ENCODE results near the gene AMER3. TPM values are rescaled to one million over a fixed set of nuclear protein-coding genes. Genes with fewer than 3 reads are reported as not detected.
A peak's percentile ranks its signal among the peaks of the same experiment; 100 is the strongest.

AMER3 gene
- total RNA-seq, 1 donor from 2014 or later, result 6.4 TPM

DNA sequence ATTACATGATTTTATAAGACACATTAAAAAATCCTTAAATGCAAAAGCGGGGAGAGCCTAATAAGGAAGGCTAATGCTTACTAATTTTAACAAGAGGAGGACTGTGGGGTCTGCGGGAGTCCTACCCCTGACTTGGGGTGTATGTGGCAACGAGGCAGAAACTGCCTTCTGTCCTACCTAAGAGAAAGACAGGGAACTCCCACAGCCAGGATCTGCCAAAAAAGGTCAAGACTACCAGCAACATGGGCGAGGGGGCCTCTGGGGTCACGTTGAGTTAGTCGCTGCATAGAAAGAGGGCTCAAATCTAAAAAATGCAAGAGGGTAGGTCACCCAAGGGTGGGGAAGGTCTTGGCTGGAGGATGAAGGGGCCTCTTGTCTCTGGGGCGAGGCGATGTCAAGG, 529 bp upstream of the AMER3 start:
- DNase-seq (ENCODE audit: low spot score, unreplicated experiment), result no peak
- Mint-ChIP-seq H3K4me1 (ENCODE audit: low read depth) (peaks cover 3% of the 10 kb centered on the region), H3K27me3 (peaks cover 40% of the 10 kb centered on the region), H3K27ac (no peak overlapping the region), H3K36me3 (ENCODE audit: insufficient read depth) (no peaks in the 10 kb centered on the region), H3K9me3 (ENCODE audit: low read depth) (no peaks in the 10 kb centered on the region), H3K4me3 (ENCODE audit: low read depth) (peak overlapping the region; percentile 84)
- TF ChIP-seq, protein P1, sequence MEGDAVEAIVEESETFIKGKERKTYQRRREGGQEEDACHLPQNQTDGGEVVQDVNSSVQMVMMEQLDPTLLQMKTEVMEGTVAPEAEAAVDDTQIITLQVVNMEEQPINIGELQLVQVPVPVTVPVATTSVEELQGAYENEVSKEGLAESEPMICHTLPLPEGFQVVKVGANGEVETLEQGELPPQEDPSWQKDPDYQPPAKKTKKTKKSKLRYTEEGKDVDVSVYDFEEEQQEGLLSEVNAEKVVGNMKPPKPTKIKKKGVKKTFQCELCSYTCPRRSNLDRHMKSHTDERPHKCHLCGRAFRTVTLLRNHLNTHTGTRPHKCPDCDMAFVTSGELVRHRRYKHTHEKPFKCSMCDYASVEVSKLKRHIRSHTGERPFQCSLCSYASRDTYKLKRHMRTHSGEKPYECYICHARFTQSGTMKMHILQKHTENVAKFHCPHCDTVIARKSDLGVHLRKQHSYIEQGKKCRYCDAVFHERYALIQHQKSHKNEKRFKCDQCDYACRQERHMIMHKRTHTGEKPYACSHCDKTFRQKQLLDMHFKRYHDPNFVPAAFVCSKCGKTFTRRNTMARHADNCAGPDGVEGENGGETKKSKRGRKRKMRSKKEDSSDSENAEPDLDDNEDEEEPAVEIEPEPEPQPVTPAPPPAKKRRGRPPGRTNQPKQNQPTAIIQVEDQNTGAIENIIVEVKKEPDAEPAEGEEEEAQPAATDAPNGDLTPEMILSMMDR (IDR thresholded peaks at IDR 0.05; ENCODE audit: unreplicated experiment), result no peak

DNA sequence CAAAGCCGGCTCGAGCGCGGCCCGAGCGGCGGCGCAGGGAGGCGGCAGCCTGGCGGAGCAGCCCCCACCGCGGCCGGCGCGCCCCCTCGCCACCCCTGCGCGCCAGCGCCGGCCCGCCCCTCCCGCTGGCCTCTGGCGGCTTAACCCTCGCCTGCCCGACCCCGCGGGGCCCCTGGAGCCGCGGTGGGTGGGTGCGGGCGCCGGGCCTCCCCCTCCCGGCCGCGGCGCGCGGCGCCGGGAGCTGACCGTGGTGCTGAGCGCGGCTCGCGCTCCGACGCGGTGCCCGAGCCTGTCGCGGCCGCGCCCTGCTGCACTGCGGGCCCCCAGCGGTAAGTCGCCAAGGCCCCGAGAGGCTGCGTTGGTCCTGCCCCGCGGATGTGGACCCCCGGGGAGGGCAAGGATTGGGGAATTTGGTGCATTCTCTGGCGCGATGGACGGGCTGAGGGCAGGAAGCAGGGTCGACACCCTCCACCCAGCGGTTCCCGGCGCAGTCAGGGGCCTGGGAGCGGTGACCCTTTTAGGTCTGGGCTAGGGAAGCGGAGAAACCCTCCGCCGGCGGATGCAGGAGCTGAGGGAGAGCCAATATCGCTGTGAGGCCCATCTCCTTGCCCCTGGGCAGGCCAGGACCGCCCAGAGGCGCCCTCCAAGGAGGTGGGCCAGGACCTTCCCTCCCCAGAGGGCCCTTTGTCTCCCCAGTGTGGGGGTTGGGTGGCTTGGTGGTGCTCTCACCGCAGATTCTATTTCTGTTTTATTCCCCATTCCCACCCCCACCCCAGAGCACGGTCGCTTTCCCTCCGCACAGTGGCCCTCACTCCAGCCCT, 923 bp downstream of the AMER3 start:
- no peaks in the 10 kb centered on the region for H3K9me3 Mint-ChIP-seq (ENCODE audit: low read depth)
- H3K4me3 Mint-ChIP-seq (ENCODE audit: low read depth), result peak overlapping the region; percentile 84
- H3K36me3 Mint-ChIP-seq (ENCODE audit: insufficient read depth), result no peaks in the 10 kb centered on the region
- peak overlapping the region; percentile 41 for H3K27ac Mint-ChIP-seq
- peaks cover 46% of the 10 kb centered on the region for H3K27me3 Mint-ChIP-seq
- peak; percentile 69 for DNase-seq (ENCODE audit: low spot score, unreplicated experiment)
- TF ChIP-seq, protein P1 (IDR thresholded peaks at IDR 0.05; ENCODE audit: unreplicated experiment), result no peak
- peaks cover 3% of the 10 kb centered on the region for H3K4me1 Mint-ChIP-seq (ENCODE audit: low read depth)

DNA sequence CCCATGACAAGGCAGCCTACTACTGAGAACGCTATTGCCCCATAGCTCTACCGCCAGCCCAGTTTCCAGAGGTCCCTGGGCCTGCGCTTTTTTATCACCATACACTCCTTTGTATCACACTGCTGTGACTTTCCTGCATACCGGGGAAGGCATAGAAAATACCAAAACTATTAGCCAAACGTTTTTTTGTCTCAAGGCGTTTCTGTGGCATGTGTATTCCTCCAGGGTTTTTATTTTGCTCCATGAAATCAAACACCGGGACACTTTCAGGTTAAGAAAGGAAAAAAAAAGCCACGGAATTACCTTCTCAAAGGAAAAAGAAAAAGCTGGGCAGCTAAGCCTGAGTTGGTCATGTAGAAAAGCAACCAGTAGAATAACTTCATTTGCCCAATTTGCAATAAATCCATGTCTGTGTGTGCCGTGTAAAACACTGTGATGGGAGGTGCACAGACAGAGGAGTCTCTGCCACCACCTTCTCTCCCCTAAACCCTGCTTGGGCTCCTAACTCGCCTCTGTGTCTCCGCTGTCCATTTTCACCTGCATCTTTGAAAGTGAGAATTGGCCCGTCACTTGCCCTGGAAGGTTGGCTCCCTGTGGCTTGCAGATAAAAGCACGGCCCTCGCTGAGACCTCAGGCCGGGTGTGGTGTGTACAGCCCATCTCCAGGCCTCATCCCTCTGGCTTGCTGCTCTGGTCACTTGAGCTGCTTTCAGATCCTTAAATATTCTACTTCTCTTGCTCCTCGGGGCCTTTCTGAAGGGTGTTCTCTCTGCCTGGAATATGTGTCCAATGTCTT, 1.7 kb downstream of the AMER3 start:
- H3K4me3 Mint-ChIP-seq (ENCODE audit: low read depth), result peak overlapping the region; percentile 73
- no peaks in the 10 kb centered on the region for H3K9me3 Mint-ChIP-seq (ENCODE audit: low read depth)
- peaks cover 51% of the 10 kb centered on the region for H3K27me3 Mint-ChIP-seq
- peaks cover 3% of the 10 kb centered on the region for H3K4me1 Mint-ChIP-seq (ENCODE audit: low read depth)
- DNase-seq (ENCODE audit: low spot score, unreplicated experiment), result no peak
- TF ChIP-seq, protein P1 (IDR thresholded peaks at IDR 0.05; ENCODE audit: unreplicated experiment), result no peak
- H3K27ac Mint-ChIP-seq, result peak overlapping the region; percentile 41
- no peaks in the 10 kb centered on the region for H3K36me3 Mint-ChIP-seq (ENCODE audit: insufficient read depth)

DNA sequence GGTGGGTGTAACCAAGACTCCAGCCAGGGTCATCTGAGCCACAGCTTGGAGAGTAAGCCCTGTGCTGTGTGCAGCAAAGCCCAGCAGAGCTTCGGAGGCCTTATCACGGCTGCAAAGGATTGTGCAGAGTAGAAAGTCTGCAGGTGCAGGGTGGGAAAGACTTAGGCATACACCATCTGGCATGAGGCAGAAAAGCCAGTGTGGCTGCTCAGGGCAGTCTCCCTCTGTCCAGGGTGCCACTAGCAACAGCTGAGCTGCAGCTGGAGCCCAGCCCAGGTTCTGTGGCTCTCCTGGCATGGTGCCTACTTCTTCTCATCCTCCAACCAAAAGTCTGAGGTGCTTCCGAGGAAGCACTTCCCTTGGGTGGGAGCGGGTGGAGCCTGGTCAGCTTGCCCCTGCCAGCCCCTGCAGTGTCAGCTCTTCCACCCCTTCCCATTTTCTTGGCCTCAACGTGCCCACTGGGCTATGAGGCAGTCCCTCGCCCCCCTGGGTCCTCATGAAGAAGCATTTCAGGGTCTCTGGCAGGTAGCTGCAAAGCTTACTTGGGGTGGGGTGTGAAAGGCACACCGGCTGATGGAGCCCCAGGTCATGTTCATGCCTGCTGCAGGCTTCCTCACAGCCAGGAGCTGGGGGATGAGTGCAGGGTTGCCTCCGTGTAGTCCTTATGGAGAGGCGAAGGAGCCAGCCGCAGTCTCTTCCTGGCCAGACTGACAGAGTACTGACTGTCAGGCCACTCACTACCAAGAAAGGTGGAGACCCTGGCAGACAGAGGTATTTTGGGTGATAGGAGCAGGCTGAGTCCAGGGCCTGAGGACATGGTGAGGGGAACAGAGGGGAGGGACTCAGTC, 4.8 kb downstream of the AMER3 start:
- no peak for DNase-seq (ENCODE audit: low spot score, unreplicated experiment)
- no peak overlapping the region for H3K4me3 Mint-ChIP-seq (ENCODE audit: low read depth)
- peaks cover 3% of the 10 kb centered on the region for H3K4me1 Mint-ChIP-seq (ENCODE audit: low read depth)
- no peaks in the 10 kb centered on the region for H3K9me3 Mint-ChIP-seq (ENCODE audit: low read depth)
- TF ChIP-seq, protein P1 (IDR thresholded peaks at IDR 0.05; ENCODE audit: unreplicated experiment), result no peak
- no peak overlapping the region for H3K27ac Mint-ChIP-seq
- H3K36me3 Mint-ChIP-seq (ENCODE audit: insufficient read depth), result no peaks in the 10 kb centered on the region
- H3K27me3 Mint-ChIP-seq, result peaks cover 39% of the 10 kb centered on the region
